Measurements from ENCODE around the gene PLB1. TPM values are rescaled to one million over a fixed set of nuclear protein-coding genes. Genes with fewer than 3 reads are reported as not detected.

PLB1 gene
- polyA plus RNA-seq, 1 experiment, result 1.4 TPM

DNA sequence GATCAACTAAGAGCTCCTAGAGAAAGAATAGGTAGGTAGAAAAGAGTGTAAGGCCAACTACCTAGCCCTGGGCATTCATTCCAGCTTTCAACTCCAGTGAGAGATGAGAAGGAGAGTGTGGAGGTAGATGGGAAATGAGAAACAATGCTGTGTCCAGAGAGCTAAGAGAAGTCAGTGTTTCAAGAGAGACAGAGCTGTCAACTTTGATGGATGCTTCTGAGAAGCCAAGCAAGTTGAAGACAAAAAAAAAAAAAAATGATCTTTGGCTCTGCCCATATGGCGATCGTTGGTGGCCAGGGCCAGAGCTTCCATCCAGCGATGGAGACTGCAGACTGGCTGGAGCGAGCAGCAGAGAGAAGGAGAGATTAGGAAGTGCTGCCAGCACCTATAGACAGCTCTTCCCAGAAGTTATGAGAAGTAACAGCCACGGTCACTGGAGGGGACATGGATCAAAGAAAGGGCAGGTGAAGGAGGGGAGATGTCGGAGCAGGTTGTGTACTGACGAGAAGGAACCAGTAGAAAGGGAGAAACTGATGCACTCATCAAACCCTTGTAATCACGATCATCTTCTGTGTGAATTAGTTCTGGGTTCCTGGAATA lies 143.3 kb downstream of the PLB1 start:
- CTCF ChIA-PET, result no interaction called here
- H3K27me3 ChIP-seq (ENCODE audit: control insufficient read depth, insufficient read depth, low read length), result no peaks in the 10 kb centered on the region
- no peak for DNase-seq (ENCODE audit: low read depth, low spot score)
- TF ChIP-seq, protein P1, sequence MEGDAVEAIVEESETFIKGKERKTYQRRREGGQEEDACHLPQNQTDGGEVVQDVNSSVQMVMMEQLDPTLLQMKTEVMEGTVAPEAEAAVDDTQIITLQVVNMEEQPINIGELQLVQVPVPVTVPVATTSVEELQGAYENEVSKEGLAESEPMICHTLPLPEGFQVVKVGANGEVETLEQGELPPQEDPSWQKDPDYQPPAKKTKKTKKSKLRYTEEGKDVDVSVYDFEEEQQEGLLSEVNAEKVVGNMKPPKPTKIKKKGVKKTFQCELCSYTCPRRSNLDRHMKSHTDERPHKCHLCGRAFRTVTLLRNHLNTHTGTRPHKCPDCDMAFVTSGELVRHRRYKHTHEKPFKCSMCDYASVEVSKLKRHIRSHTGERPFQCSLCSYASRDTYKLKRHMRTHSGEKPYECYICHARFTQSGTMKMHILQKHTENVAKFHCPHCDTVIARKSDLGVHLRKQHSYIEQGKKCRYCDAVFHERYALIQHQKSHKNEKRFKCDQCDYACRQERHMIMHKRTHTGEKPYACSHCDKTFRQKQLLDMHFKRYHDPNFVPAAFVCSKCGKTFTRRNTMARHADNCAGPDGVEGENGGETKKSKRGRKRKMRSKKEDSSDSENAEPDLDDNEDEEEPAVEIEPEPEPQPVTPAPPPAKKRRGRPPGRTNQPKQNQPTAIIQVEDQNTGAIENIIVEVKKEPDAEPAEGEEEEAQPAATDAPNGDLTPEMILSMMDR (IDR thresholded peaks at IDR 0.05; ENCODE audit: low read depth, low read length), result no peak
- POLR2A ChIA-PET, result interaction anchor here (0.6 to 0.8 kb wide), 3 partner anchors 10 to 286 kb away, joined by 3 to 17 read pairs (median 4); partner anchors contain the start of gene PPP1CB
- no peak overlapping the region for H3K4me3 ChIP-seq (ENCODE audit: low read depth, low read length)
- H3K9me3 ChIP-seq (ENCODE audit: control insufficient read depth, insufficient read depth, low read length), result no peaks in the 10 kb centered on the region
- no peak overlapping the region for H3K27ac ChIP-seq (ENCODE audit: low read depth, low read length)

GRCh38 chr2:28639836-28640235 lies 144.0 kb downstream of the PLB1 start:
- H3K27ac ChIP-seq (ENCODE audit: low read depth, low read length), result no peak overlapping the region
- DNase-seq (ENCODE audit: low read depth, low spot score), result no peak
- H3K4me3 ChIP-seq (ENCODE audit: low read depth, low read length), result no peak overlapping the region
- no peaks in the 10 kb centered on the region for H3K27me3 ChIP-seq (ENCODE audit: control insufficient read depth, insufficient read depth, low read length)
- ChIA-PET CTCF (no interaction called here), POLR2A (no interaction called here)
- TF ChIP-seq, protein P1 (IDR thresholded peaks at IDR 0.05; ENCODE audit: low read depth, low read length), result no peak
- H3K9me3 ChIP-seq (ENCODE audit: control insufficient read depth, insufficient read depth, low read length), result no peaks in the 10 kb centered on the region

- POLR2A ChIA-PET, result no interaction called here
- Histone ChIP-seq H3K27ac (ENCODE audit: low read depth, low read length) (no peak overlapping the region), H3K9me3 (ENCODE audit: control insufficient read depth, insufficient read depth, low read length) (no peaks in the 10 kb centered on the region), H3K27me3 (ENCODE audit: control insufficient read depth, insufficient read depth, low read length) (no peaks in the 10 kb centered on the region), H3K4me3 (ENCODE audit: low read depth, low read length) (no peak overlapping the region)
- TF ChIP-seq, protein P1 (IDR thresholded peaks at IDR 0.05; ENCODE audit: low read depth, low read length), result no peak
- CTCF ChIA-PET, result no interaction called here
- no peak for DNase-seq (ENCODE audit: low read depth, low spot score)
These were observed 144.5 kb downstream of the PLB1 start for GRCh38 chr2:28640260-28640907.

DNA sequence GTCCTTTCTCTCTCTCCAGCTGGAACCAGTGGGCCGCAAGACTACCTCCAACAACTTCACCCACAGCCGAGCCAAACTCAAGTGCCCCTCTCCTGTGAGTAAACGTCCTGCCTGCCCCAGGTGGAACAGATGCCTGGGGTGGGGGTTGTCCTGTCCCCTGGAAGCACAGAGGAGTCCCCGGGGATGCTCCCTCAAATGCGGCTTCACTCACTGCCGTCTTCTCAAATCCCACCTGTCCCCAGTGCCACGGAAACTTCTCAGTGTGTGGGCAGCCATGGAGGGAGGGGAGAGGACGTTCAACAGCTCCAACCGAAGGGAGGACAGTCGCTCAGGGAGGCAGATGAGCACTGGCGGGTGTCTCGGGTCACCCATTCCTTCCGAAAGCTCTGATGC lies 145.0 kb downstream of the PLB1 start:
- no peak overlapping the region for H3K27ac ChIP-seq (ENCODE audit: low read depth, low read length)
- H3K27me3 ChIP-seq (ENCODE audit: control insufficient read depth, insufficient read depth, low read length), result no peaks in the 10 kb centered on the region
- CTCF ChIA-PET, result no interaction called here
- no peak overlapping the region for H3K4me3 ChIP-seq (ENCODE audit: low read depth, low read length)
- TF ChIP-seq, protein P1 (IDR thresholded peaks at IDR 0.05; ENCODE audit: low read depth, low read length), result no peak
- POLR2A ChIA-PET, result no interaction called here
- H3K9me3 ChIP-seq (ENCODE audit: control insufficient read depth, insufficient read depth, low read length), result no peaks in the 10 kb centered on the region
- no peak for DNase-seq (ENCODE audit: low read depth, low spot score)

- Histone ChIP-seq H3K27me3 (ENCODE audit: control insufficient read depth, insufficient read depth, low read length) (no peaks in the 10 kb centered on the region), H3K27ac (ENCODE audit: low read depth, low read length) (no peak overlapping the region), H3K9me3 (ENCODE audit: control insufficient read depth, insufficient read depth, low read length) (no peaks in the 10 kb centered on the region), H3K4me3 (ENCODE audit: low read depth, low read length) (no peak overlapping the region)
- ChIA-PET CTCF (interaction anchor here (2.1 kb wide), 1 partner anchor 48 kb away, joined by 5 read pairs; no protein-coding TSS in a partner anchor), POLR2A (no interaction called here)
- no peak for DNase-seq (ENCODE audit: low read depth, low spot score)
- TF ChIP-seq, protein P1 (IDR thresholded peaks at IDR 0.05; ENCODE audit: low read depth, low read length), result no peak
These were observed 146.9 kb downstream of the PLB1 start for GRCh38 chr2:28642796-28643195.
